C4-2B (cell line): ENCODE measurements around the gene KMT5B.

Source experiments
- ZFX ChIP-seq: fragments of 450-650 bp; IDR thresholded peaks from 2 replicates; pipeline ENCODE4 v1.6.1; 2017
- TF ChIP-seq, protein P1 (sequence below): fragments of 450-650 bp; conservative IDR thresholded peaks from 2 replicates; pipeline ENCODE4 v1.5.1; 2017; ENCODE audit warnings: mild to moderate bottlenecking

DNA sequence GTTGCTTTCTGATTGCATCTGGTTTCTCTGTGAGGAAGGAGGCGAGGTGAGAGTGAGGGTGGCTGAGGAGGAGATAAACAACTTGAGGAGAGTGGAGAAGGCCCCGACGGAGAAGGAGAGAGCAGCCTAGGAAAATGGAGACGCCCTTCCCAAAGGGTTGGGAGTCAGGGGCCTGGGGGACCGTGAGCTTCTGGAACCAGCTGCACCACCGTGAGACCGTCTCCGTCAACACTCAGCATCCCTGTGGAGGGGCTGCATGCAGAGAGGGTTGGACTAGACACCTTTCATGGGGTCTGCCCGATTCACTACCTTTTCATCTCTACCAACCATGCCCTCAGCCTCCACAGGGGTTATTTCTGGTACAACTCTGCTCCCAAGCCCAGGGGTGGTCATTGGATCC lies 13.3 kb upstream of the KMT5B start:
- no peak for TF ChIP-seq ZFX
- TF ChIP-seq, protein P1, sequence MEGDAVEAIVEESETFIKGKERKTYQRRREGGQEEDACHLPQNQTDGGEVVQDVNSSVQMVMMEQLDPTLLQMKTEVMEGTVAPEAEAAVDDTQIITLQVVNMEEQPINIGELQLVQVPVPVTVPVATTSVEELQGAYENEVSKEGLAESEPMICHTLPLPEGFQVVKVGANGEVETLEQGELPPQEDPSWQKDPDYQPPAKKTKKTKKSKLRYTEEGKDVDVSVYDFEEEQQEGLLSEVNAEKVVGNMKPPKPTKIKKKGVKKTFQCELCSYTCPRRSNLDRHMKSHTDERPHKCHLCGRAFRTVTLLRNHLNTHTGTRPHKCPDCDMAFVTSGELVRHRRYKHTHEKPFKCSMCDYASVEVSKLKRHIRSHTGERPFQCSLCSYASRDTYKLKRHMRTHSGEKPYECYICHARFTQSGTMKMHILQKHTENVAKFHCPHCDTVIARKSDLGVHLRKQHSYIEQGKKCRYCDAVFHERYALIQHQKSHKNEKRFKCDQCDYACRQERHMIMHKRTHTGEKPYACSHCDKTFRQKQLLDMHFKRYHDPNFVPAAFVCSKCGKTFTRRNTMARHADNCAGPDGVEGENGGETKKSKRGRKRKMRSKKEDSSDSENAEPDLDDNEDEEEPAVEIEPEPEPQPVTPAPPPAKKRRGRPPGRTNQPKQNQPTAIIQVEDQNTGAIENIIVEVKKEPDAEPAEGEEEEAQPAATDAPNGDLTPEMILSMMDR = no peak
